HEK293T (cell line): ENCODE measurements around the gene SACS.

Experiments used
- ARNT ChIP-seq: fragments of 450-650 bp; IDR thresholded peaks from 2 replicates; pipeline ENCODE4 v1.6.1; 2017; ENCODE audit warnings: mild to moderate bottlenecking
- BHLHE40 ChIP-seq: fragments of 450-650 bp; IDR thresholded peaks from 2 replicates; pipeline ENCODE4 v1.6.1; 2016; ENCODE audit warnings: mild to moderate bottlenecking, moderate library complexity, borderline replicate concordance
- FOXA1 ChIP-seq: fragments of 450-650 bp; IDR thresholded peaks from 2 replicates; pipeline ENCODE4 v1.6.1; 2016; ENCODE audit warnings: mild to moderate bottlenecking
- L3MBTL2 ChIP-seq: fragments of 450-650 bp; conservative IDR thresholded peaks from 2 replicates; pipeline ENCODE4 v1.6.1; 2016; ENCODE audit warnings: mild to moderate bottlenecking
- NFRKB ChIP-seq: fragments of 450-650 bp; IDR thresholded peaks from 2 replicates; pipeline ENCODE4 v1.6.1; 2016; ENCODE audit warnings: mild to moderate bottlenecking, moderate library complexity
- PKNOX1 ChIP-seq: fragments of 450-650 bp; IDR thresholded peaks from 2 replicates; pipeline ENCODE4 v1.6.1; 2016
- SP1 ChIP-seq: fragments of 450-650 bp; IDR thresholded peaks from 2 replicates; pipeline ENCODE4 v1.6.1; 2017
- SUZ12 ChIP-seq: fragments of 450-650 bp; IDR thresholded peaks from 2 replicates; pipeline ENCODE4 v1.6.1; 2016; ENCODE audit warnings: mild to moderate bottlenecking
- ZNF384 ChIP-seq: fragments of 450-650 bp; IDR thresholded peaks from 2 replicates; pipeline ENCODE4 v1.6.1; 2016

GRCh38 chr13:23352161-23352560, 81.3 kb downstream of the SACS start:
- TF ChIP-seq FOXA1, result no peak
- TF ChIP-seq BHLHE40, result no peak
- TF ChIP-seq SUZ12, result no peak
- TF ChIP-seq SP1, result no peak
- TF ChIP-seq ZNF384, result no peak
- no peak for TF ChIP-seq ARNT
- TF ChIP-seq L3MBTL2, result no peak
- TF ChIP-seq PKNOX1, result no peak
- TF ChIP-seq NFRKB, result no peak
